NB4 (cell line): Measurements from ENCODE around the gene ZNF500.

Experiments used
- DNase-seq: peaks from one replicate; pipeline ENCODE4 v3.0.0; 2010; ENCODE audit warnings: low read depth
- H3K4me3 ChIP-seq: one replicate; pipeline ENCODE4 v1.5.1; 2011; ENCODE audit warnings: mild to moderate bottlenecking, low read depth, low read length, moderate library complexity
- MYC ChIP-seq: IDR thresholded peaks from 2 replicates; pipeline ENCODE4 v1.6.1; 2011; ENCODE audit warnings: low read depth, low read length
- POLR2A ChIP-seq: IDR thresholded peaks from 2 replicates; pipeline ENCODE4 v1.6.1; 2011; ENCODE audit warnings: mild to moderate bottlenecking; ENCODE audit not compliant: insufficient read length; ENCODE audit errors: extremely low read depth
- TF ChIP-seq, protein P1 (sequence below): IDR thresholded peaks from 2 replicates; pipeline ENCODE4 v1.6.1; 2011; ENCODE audit warnings: low read depth, low read length
- TF ChIP-seq, protein P2 (sequence below): IDR thresholded peaks from one replicate; pipeline ENCODE4 v1.5.1; 2012; ENCODE audit warnings: low read depth, low read length

Gene ZNF500

DNA sequence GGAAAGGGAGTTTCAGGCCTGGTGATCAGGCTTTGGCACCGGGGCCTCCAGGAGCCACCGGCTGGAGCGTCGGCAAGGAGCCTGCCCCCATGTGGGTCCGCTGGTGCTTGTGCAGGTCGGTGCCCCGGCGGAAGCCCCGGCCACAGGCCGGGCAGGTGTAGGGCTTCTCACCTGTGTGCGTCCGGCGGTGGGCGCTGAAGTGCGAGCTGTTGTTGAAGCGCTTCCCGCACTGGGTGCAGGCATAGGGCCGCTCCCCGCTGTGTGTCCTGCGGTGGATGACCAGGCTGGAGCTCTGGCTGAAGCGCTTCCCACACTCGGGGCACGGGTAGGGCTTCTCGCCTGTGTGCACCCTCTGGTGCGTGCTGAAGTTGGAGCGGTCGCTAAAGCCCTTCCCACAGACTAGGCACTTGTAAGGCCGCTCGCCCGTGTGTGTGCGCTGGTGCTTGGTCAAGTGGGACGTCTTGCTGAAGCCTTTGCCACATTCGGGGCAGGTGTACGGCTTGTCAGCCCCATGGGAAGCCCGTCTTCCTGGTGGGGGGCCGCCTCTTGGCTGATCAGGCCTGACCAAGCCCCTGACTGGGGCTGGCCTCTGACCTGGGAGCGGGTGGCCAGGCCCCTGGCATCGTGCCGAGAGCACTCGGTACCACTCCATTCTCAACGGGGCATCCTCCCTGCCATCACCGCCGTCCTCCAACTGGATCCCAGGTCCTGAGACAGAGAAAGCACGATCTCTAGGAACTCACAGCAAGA, 14.4 kb downstream of the ZNF500 start:
- H3K4me3 ChIP-seq: no peak overlapping the region
- DNase-seq: no peak
- TF ChIP-seq, protein P1, sequence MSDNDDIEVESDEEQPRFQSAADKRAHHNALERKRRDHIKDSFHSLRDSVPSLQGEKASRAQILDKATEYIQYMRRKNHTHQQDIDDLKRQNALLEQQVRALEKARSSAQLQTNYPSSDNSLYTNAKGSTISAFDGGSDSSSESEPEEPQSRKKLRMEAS: no peak
- TF ChIP-seq, protein P2, sequence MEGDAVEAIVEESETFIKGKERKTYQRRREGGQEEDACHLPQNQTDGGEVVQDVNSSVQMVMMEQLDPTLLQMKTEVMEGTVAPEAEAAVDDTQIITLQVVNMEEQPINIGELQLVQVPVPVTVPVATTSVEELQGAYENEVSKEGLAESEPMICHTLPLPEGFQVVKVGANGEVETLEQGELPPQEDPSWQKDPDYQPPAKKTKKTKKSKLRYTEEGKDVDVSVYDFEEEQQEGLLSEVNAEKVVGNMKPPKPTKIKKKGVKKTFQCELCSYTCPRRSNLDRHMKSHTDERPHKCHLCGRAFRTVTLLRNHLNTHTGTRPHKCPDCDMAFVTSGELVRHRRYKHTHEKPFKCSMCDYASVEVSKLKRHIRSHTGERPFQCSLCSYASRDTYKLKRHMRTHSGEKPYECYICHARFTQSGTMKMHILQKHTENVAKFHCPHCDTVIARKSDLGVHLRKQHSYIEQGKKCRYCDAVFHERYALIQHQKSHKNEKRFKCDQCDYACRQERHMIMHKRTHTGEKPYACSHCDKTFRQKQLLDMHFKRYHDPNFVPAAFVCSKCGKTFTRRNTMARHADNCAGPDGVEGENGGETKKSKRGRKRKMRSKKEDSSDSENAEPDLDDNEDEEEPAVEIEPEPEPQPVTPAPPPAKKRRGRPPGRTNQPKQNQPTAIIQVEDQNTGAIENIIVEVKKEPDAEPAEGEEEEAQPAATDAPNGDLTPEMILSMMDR: no peak
- no peak for TF ChIP-seq POLR2A
- no peak for TF ChIP-seq MYC

DNA sequence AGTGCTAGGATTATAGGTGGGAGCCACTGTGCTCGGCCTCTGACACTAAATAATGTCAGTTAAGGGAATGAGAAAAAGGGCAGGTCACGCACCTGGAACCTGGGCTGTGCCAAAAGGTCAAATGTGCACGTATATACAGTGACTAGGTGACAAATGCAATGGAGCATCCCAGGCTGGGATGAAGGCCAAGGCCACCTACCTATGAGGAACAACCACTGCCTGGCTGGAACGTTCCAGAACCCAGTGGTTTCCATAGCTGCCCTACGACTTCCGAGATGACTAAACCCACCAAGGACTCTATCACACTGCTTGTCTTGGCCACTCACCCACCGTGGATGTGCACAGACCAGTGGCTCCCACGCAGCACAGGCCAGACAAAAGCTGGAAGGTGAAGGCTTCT, 16.1 kb downstream of the ZNF500 start:
- DNase-seq: no peak
- no peak for TF ChIP-seq POLR2A
- H3K4me3 ChIP-seq: no peak overlapping the region

DNA sequence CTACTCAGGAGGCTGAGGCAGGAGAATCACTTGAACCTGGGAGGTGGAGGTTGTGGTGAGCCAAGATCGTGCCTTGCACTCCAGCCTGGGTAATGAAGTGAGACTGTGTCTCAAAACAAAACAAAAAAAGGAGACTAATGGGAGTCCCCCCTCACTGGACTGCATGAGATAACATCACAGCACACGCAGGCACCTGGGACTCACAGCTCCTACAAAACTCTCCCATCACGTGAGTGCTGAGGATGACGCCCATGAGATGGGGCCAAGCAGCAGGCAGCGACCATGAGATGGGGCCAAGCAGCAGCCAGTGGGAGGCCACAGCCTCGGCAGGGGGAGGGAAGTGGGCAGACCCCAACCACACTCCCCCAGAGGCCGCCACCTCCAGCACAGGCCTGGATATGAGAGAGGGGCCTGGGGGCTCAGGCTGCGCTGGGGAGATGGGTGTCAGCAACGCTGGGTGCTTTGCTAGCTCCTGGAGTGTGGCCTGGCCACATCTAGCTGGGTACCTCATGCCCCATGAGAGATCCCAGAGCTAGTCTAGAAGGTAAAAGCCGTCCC, 17.2 kb downstream of the ZNF500 start:
- no peak overlapping the region for H3K4me3 ChIP-seq
- TF ChIP-seq POLR2A: no peak
- no peak for TF ChIP-seq MYC
- TF ChIP-seq, protein P1: no peak
- TF ChIP-seq, protein P2: no peak
- DNase-seq: no peak

DNA sequence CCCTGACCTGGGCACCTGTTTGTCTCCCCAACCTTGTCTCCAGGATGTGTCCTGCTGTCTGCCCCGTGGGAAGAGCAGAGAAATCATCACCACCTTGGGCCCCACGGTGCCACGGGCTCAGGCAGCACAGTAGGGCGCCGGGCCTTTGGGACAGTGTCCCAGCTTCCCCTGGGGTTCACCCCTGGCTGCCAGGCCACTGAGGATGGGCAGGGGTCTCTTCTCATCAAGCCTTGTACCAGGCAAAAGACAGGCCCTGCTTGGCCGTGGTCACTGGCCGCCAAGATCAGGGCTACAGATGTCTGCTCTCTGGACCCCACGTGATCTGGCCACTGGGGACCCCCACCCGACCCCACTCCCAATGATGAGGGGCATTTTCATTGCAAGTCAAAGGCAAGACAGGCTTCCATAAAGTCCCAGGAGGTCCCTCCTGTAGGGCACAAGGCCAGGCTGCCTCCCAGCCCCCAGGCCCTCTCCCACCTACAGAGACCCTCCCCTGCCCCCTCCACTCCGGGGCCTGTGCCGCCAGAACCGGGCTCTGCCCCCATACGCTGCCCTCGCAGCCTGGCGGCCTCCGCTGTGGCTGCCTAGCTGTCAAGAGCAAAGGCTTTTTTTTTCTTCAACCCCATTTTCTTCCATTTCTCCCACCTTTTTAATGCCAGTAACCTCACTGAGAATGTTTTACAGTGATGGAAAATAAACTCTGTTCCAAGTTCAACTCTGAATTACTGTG, 18.1 kb downstream of the ZNF500 start:
- H3K4me3 ChIP-seq: no peak overlapping the region
- TF ChIP-seq POLR2A (no peak), MYC (no peak)
- TF ChIP-seq, protein P1: no peak
- TF ChIP-seq, protein P2: no peak
- no peak for DNase-seq

DNA sequence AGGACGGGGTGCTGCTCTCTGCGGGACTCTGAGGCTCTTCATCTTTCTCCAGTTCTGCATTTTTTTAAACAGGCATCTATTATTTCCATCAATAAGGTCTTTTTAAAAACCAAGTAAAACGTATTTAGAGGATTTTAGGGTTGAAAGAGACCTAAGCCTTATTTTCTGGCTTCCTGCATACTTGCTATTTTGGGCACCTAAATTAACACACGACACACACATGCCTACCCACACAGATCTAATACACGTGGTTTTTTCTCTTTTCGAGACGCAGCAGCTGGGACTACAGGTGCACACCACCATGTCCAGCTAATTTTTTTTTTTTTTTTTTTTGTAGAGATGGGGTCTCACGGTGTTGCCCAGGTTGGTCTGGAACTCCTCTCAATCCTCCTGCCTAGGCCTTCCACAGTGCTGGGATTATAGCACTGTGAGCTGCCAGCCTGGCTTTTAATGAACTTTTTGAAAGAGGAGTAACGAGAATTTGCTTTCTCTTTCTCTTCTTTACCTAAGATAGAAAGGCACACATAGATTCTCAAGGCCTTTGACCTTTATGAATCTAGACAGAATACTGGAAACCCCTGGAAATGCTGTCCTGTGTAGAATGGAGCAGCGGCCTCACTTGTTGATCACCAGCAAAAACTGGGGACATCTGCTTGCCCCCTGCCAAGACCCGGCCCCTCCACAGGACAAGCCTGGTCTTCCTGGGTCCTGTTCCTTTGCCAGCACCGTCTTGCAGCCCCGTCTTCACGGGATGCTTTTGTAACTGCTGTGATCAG, 18.9 kb downstream of the ZNF500 start:
- no peak for DNase-seq
- H3K4me3 ChIP-seq: no peak overlapping the region
- TF ChIP-seq POLR2A (no peak), MYC (no peak)
- TF ChIP-seq, protein P2: no peak
- TF ChIP-seq, protein P1: no peak
